Activated gamma-delta T cell treated with anti-CD3 and anti-CD28 coated beads, Interleukin-2, amount 50 U/mL, for 16 hours (primary cell): ENCODE results near the gene FBLN5.
A peak's percentile ranks its signal among the peaks of the same experiment; 100 is the strongest.

Experiments
- DNase-seq: peaks from one replicate; pipeline ENCODE4 v3.0.0-alpha.2; 2020; ENCODE audit warnings: low read depth

FBLN5 gene, protein sequence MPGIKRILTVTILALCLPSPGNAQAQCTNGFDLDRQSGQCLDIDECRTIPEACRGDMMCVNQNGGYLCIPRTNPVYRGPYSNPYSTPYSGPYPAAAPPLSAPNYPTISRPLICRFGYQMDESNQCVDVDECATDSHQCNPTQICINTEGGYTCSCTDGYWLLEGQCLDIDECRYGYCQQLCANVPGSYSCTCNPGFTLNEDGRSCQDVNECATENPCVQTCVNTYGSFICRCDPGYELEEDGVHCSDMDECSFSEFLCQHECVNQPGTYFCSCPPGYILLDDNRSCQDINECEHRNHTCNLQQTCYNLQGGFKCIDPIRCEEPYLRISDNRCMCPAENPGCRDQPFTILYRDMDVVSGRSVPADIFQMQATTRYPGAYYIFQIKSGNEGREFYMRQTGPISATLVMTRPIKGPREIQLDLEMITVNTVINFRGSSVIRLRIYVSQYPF

GRCh38 chr14:91947475-91948184 lies at the start of gene FBLN5:
Gene FBLN5, minus strand, starts transcription at chr14:91947694. Its CDS starts 465 bp downstream, at chr14:91947229.
- DNase-seq, result peak; percentile 11

DNA sequence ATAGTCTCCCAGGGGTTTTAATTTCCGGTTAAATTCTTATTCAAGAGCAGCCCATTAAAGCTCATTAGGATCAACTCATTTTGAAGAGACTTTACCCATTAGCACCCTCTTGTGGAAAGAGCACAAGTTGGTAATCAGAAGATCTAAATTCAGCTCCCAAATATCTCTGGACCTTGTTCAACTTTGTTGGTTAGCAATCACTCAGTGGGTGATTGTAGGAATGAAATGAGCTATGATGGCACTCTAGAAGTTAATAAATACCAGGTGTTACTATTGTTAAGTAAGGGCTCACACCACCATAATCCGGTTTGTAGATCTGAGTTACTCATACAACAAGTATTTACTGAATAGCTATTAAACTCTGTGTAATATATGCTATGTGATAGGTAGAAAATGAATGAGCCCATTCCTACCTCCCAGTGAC lies 49.5 kb upstream of the FBLN5 start:
- DNase-seq, result no peak

DNA sequence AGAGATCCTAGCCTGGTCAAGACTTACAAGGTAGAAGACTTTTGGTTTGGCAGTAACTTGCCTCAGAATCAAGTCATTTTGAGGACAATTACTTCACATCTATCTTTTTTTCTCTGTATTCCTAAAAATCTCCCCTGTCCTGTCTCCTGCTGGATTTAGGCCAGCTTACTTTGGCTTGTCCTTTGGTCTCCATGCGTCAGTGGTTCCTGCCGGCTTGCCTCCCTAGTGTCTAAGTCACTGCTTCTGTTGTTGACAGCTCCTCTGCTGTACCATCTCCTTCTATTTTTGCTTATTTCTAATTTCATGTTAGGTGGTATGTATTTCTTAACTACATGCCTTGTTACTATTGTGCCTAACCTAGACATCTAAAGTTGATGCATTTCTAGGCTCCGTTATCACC lies 39.7 kb upstream of the FBLN5 start:
- no peak for DNase-seq

DNA sequence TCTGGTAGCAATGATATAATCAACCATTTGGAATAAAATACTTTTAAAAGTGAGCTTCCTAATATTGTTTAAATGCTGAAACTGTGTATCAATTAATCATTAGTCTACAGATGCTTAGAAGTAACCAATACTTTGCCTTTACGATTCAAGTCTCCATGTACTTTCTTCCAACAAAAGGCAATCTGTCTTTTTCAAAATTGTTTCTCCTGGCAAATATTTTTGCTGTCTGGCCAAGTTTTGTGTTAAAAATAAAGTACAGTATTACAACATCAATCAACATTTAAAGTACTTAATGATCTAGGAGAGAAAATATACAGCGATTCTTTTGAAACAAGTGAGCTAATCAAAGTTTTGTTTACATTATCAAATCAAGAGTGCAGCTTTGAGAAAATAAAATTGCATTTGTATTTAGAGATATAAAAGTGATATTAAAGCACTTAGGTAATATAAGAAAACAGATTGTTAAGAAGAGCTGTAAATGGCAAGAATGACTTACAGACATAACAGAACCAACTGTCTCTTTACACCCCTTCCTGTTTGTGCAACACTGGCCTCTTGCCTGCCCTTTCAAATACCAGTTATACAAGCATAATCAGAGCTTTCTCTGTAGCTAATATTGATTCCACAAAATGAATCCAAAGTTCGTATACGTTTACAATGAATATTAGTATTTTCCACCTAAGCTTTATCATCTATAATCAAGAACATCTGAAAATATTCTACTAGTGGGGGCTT lies 38.2 kb upstream of the FBLN5 start:
- no peak for DNase-seq

DNA sequence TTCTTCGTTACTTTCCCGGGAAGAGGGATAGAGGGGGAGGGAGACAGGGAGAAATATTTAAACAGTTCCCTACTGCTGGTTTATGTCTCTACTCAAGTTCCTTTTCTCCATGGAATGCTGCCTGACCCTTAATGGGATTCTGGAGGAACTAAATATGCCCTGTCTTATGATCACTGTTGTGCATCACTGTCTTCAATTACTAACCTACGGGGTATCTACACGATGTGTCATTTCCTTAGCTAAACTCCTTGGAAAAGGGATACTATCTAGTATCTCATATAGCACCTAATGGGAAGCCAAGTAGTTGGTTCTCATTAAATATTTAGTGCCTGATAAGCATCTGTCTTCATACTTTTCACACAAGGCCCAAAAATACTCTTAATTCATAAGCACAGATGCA lies 37.5 kb upstream of the FBLN5 start:
- no peak for DNase-seq

DNA sequence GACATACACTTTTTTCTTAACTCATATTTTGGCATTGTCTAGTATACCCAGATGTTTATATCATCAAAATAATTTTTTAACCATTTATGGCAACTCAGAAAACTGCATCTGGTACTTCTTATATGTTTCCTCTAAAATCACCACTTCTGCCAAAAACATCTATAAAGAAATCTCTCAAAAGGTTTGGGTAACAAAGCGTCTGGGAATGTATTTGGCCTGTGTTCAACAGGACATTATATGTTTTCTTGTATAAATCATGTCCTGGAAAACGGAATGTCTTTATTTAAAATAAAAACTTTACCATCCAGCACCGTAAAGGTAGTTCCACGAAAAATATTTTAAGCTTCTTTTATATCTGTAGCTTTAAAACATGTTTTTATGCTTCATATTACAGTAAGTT lies 36.1 kb upstream of the FBLN5 start:
- DNase-seq, result no peak

- DNase-seq, result no peak
Measured at GRCh38 chr14:91980157-91980556, 32.7 kb upstream of the FBLN5 start.

DNA sequence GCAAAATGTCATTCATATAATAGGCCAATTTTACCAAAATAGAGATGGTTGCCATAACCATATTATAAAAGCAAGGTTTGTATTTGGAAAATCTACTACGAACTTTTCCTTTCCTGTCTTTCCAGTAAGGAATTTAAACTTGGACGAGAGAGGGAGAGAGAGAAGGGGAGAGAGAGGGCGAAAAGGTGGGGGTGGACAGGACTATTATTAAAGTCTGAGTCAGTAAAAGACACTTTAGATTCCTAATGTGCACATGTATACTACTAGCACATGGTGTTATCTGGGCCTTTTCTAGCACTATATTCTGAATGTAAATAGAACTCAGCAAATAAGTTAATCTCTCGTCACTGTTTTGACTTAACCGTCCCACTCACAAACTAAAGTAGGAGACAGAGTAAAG lies 30.4 kb upstream of the FBLN5 start:
- no peak for DNase-seq

DNA sequence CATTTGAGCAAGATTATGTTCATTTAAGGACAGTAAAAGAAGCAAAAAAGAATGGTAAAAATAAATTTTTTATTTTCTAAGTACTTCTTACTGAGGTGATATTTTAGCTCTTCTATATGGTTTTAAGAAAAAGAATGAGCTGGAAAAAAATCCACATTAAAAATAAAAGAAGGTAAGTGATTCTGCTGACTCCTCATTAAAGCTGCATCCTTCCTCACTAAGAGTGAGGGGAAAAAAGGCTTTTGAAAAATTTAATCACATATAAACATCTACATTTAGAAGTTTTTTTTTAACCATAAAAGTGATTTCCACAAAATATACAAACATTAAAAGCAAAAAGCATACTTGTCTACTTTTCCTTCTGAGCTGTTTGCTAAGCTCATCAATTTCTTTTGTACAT lies 28.3 kb upstream of the FBLN5 start:
- DNase-seq, result no peak

- no peak for DNase-seq
Measured at GRCh38 chr14:91971188-91971778, 23.8 kb upstream of the FBLN5 start.

DNA sequence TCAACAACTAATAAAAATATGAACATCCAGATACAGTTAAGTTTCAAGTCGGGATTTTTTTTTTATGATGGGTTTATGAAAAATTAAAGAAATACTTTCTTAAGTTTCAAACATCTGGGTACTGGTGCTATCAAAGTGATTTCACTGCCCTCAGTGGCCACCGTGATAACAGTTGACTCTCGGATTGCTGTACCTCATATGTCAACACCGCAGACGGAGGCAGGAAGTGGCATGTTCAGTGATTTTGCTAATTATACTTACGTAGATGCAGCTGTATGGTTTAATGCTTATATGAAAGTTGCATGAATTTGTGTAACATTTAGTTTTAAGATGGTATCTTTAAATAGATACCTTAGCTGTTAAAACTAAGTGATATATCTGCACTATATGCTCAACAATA lies 20.8 kb upstream of the FBLN5 start:
- no peak for DNase-seq

- no peak for DNase-seq
Measured at GRCh38 chr14:91964724-91965123, 17.2 kb upstream of the FBLN5 start.

GRCh38 chr14:91964011-91964410 lies 16.5 kb upstream of the FBLN5 start:
- no peak for DNase-seq

DNA sequence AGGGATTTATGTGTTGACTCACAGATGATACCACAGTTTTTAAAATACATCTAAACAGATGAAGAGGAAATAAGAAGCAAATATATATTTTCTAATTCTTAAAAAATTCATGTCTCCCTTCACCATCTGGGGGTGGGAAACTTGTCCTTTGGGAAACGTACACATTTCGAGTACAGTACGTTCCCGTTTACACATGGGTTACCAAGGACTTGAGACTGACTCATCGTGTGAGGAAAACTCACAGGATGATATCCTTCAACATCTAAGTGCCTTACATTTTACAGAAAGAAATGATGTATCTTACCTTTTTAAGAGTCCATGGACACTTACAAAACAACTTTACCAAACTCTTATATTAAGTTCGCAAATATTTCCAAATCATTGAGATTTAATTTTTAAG lies 16.0 kb upstream of the FBLN5 start:
- no peak for DNase-seq

DNA sequence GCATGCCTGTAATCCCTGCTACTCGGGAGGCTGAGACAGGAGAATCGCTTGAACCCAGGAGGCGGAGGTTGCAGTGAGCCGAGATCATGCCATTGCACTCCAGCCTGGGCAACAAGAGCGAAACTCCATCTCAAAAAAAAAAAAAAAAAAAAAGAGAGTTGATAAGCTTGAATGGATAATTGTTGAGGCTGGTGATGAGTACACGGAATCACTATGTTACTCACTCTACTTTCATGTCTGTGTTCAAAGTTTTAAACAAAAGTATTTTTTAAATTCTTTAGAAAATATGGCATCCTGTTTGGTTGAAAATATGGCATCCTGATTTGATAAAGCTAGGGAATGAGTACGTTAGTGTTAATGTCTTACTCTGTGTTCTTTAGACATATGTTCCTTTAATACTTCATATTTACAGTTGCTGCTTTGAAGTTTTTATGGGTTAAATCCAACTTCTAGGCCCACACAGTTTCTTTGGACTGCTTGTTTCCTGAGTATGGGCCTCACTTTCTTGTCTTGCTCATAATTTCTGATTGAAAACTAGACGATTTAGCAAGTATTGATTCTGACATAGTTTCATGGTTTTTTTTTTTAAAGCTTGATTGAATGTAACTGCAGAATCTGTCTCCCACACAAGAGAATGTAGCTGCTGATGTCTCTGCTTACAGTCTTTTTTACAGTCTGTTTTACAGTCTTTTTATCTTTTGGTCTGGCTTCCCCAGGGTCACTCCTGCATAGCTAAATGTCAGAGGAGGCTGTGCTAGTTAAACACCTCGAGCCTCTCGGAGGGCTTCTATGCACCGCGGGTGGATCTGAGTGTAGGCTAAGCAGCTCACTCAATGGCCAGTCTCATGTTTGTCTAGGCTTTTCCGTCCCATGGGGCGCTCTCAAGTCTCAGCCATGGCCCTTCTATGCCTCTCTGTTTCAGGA lies 14.1 kb upstream of the FBLN5 start:
- DNase-seq, result no peak

- no peak for DNase-seq
Measured at GRCh38 chr14:91957876-91958313, 10.4 kb upstream of the FBLN5 start.

GRCh38 chr14:91956616-91957015 lies 9.1 kb upstream of the FBLN5 start:
- no peak for DNase-seq

- DNase-seq, result no peak
Measured at GRCh38 chr14:91955168-91955567, 7.7 kb upstream of the FBLN5 start.

DNA sequence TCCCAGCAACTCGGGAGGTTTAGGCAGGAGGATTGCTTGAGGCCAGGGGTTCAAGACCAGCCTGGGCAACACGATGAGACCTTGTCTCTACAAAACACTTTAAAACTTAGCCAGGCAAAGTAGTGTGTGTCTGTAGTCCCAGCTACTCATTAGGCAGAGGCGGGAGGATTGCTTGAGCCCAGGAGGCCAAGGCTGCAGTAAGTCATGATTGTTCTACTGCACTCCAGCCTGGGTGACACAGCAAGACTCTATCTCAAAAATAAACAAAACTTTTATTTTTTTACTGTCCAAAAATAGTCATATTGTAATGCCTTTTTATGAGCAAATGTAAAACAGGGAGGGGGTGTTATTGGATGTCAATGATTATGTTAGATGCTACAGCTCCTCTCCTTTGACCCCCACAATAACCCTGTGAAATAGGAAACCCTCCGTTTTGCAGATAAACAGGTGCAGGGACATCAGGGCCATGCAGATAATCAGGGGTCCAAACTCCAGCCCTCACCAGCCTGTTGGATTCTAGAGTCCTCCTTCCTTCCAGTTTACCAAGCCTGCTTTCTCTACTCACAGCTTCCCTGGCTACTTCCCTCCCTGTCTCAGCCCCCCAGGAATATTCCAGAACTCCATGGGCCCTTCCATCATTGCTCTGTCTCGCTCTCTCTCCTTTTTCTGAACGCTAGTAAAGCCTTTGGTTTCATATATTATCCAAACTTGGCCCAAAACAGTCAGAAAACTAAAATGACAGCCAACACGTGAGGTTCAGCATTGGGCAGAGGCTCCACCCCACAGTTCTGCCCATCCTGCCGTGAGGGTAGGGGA lies 5.9 kb upstream of the FBLN5 start:
- no peak for DNase-seq
